Inflammatory macrophage treated with lipopolysaccharide for 1 hour (primary cell): ENCODE results near the gene SMIM31.

ENCODE experiments used
- DNase-seq, 2 donors: peaks; one replicate each; pipeline ENCODE4 v3.0.0-alpha.2; 2020 to 2022

SMIM31 gene

GRCh38 chr4:164789047-164789446 lies 35.1 kb downstream of the SMIM31 start:
- no peak for DNase-seq

- DNase-seq: no peak
These were observed 36.3 kb downstream of the SMIM31 start for GRCh38 chr4:164790249-164790648.

- DNase-seq: no peak
These were observed 45.5 kb downstream of the SMIM31 start for GRCh38 chr4:164799410-164799809.

- DNase-seq: no peak
These were observed 46.9 kb downstream of the SMIM31 start for GRCh38 chr4:164800786-164801185.

GRCh38 chr4:164802301-164802901 lies 48.5 kb downstream of the SMIM31 start:
- no peak for DNase-seq

- no peak for DNase-seq
These were observed 49.8 kb downstream of the SMIM31 start for GRCh38 chr4:164803702-164804101.

GRCh38 chr4:164807611-164808010 lies 53.7 kb downstream of the SMIM31 start:
- no peak for DNase-seq

GRCh38 chr4:164813554-164813953 lies 59.6 kb downstream of the SMIM31 start:
- no peak for DNase-seq

GRCh38 chr4:164815711-164816110 lies 61.8 kb downstream of the SMIM31 start:
- no peak for DNase-seq

GRCh38 chr4:164819366-164819765 lies 65.4 kb downstream of the SMIM31 start:
- no peak for DNase-seq

GRCh38 chr4:164821711-164822110 lies 67.8 kb downstream of the SMIM31 start:
- no peak for DNase-seq

GRCh38 chr4:164824581-164824980 lies 70.7 kb downstream of the SMIM31 start:
- DNase-seq: no peak

GRCh38 chr4:164828955-164829354 lies 75.0 kb downstream of the SMIM31 start:
- no peak for DNase-seq

GRCh38 chr4:164846566-164846965 lies 92.6 kb downstream of the SMIM31 start:
- no peak for DNase-seq

- DNase-seq: no peak
These were observed 93.1 kb downstream of the SMIM31 start for GRCh38 chr4:164847016-164847415.

- DNase-seq: no peak
These were observed 94.2 kb downstream of the SMIM31 start for GRCh38 chr4:164847967-164848649.
